WTC11 (cell line): ENCODE measurements around the gene ATP5PB. TPM values are rescaled to one million over a fixed set of nuclear protein-coding genes. Genes with fewer than 3 reads are reported as not detected.

Experiments used
- ATAC-seq: fragments of 200-7000 bp; cut with Tn5 transposase; 2 replicates; pipeline ENCODE4 v1.10.0; 2021; ENCODE audit warnings: mild to moderate bottlenecking, moderate library complexity
- CTCF ChIA-PET: fragments of 300-600 bp; sonication (Branson Sonifier 250); formaldehyde crosslinking; loops from one replicate; lab custom pipeline; 2021; ENCODE audit warnings: antibody characterized with exemption; lab: Charles Lee
- POLR2A ChIA-PET: fragments of 350-600 bp; sonication (Branson Sonifier 250); formaldehyde crosslinking; loops from one replicate; lab custom pipeline; 2021; ENCODE audit warnings: antibody characterized with exemption; lab: Charles Lee
- DNase-seq: peaks from one replicate; pipeline ENCODE4 v3.0.0; 2021; ENCODE audit warnings: low spot score
- H3K27ac Mint-ChIP-seq: 2 replicates; pipeline ENCODE4 v1.8.0; 2021; ENCODE audit warnings: mixed read lengths
- H3K27me3 Mint-ChIP-seq: 2 replicates; pipeline ENCODE4 v1.8.0; 2021; ENCODE audit warnings: low read depth, mild to moderate bottlenecking, moderate library complexity, mixed read lengths
- H3K36me3 Mint-ChIP-seq: 2 replicates; pipeline ENCODE4 v1.8.0; 2021; ENCODE audit warnings: mixed read lengths
- H3K4me1 Mint-ChIP-seq: 2 replicates; pipeline ENCODE4 v1.8.0; 2022; ENCODE audit warnings: mixed read lengths
- H3K4me3 Mint-ChIP-seq: 2 replicates; pipeline ENCODE4 v1.8.0; 2021; ENCODE audit warnings: mild to moderate bottlenecking, moderate library complexity, mixed read lengths
- H3K9me3 Mint-ChIP-seq: 2 replicates; pipeline ENCODE4 v1.8.0; 2021; ENCODE audit warnings: mixed read lengths
- ATF1 ChIP-seq: sonication (generic); formaldehyde crosslinking; IDR thresholded peaks from 2 replicates; pipeline ENCODE4 v1.8.1; 2023; ENCODE audit warnings: mild to moderate bottlenecking, moderate library complexity, missing genetic modification reagents
- CTCF ChIP-seq: fragments of 200-600 bp; IDR thresholded peaks from 2 replicates; pipeline ENCODE4 v1.8.0; 2022; ENCODE audit warnings: antibody characterized with exemption
- FOXP1 ChIP-seq: sonication (generic); formaldehyde crosslinking; IDR thresholded peaks from 2 replicates; pipeline ENCODE4 v1.8.0; 2022; ENCODE audit warnings: missing genetic modification reagents, mild to moderate bottlenecking, moderate library complexity, borderline replicate concordance
- GABPB1 ChIP-seq: sonication (generic); formaldehyde crosslinking; IDR thresholded peaks from 2 replicates; pipeline ENCODE4 v1.8.1; 2023; ENCODE audit warnings: mild to moderate bottlenecking, missing genetic modification reagents
- HMGA2 ChIP-seq: fragments of 250-450 bp; sonication (Bioruptor Pico); IDR thresholded peaks from 2 replicates; pipeline ENCODE4 v1.4.0; 2021; ENCODE audit warnings: mild to moderate bottlenecking, moderate library complexity
- JAZF1 ChIP-seq: fragments of 250-450 bp; sonication (Bioruptor Pico); IDR thresholded peaks from 2 replicates; pipeline ENCODE4 v1.9.0; 2021; ENCODE audit warnings: moderate library complexity, mild to moderate bottlenecking, inconsistent platforms
- MXD4 ChIP-seq: fragments of 250-450 bp; sonication (Bioruptor Pico); IDR thresholded peaks from 2 replicates; pipeline ENCODE4 v1.8.0; 2021; ENCODE audit warnings: mild to moderate bottlenecking, moderate library complexity, borderline replicate concordance
- NFYB ChIP-seq: sonication (generic); formaldehyde crosslinking; conservative IDR thresholded peaks from 2 replicates; pipeline ENCODE4 v1.8.0; 2022; ENCODE audit warnings: low read depth, missing genetic modification reagents
- SOX15 ChIP-seq: fragments of 250-450 bp; sonication (Bioruptor Pico); IDR thresholded peaks from 2 replicates; pipeline ENCODE4 v1.9.0; 2021; ENCODE audit warnings: mild to moderate bottlenecking
- TEAD1 ChIP-seq: sonication (generic); formaldehyde crosslinking; IDR thresholded peaks from 2 replicates; pipeline ENCODE4 v1.8.0; 2022; ENCODE audit warnings: mild to moderate bottlenecking, missing genetic modification reagents
- ZBTB21 ChIP-seq: sonication (generic); formaldehyde crosslinking; IDR thresholded peaks from 2 replicates; pipeline ENCODE4 v1.8.1; 2023; ENCODE audit warnings: mild to moderate bottlenecking, missing genetic modification reagents, borderline replicate concordance
- total RNA-seq: library from RNA; stranded (reverse); gene quantifications from 3 replicates; pipeline ENCODE4 v1.2.3, GENCODE V29; 2021
- TF ChIP-seq, protein P1 (sequence below): sonication (generic); formaldehyde crosslinking; IDR thresholded peaks from 2 replicates; pipeline ENCODE4 v1.8.1; 2022; ENCODE audit warnings: low read depth, missing genetic modification reagents, borderline replicate concordance
- TF ChIP-seq, protein P2 (sequence below): fragments of 250-450 bp; sonication (Bioruptor Pico); conservative IDR thresholded peaks from 2 replicates; pipeline ENCODE4 v1.9.0; 2021; ENCODE audit warnings: mild to moderate bottlenecking
- TF ChIP-seq, protein P3 (sequence below): fragments of 250-450 bp; sonication (Bioruptor Pico); IDR thresholded peaks from 2 replicates; pipeline ENCODE4 v1.9.0; 2021; ENCODE audit warnings: moderate library complexity, mild to moderate bottlenecking, inconsistent platforms, borderline replicate concordance

Gene ATP5PB
- total RNA-seq, 1 experiment from 2014 or later, result 284 TPM

GRCh38 chr1:111483876-111484275 is 34.6 kb downstream of the ATP5PB start:
- ChIA-PET POLR2A (no interaction called here), CTCF (no interaction called here)
- Mint-ChIP-seq H3K9me3 (no peaks in the 10 kb centered on the region), H3K4me1 (no peaks in the 10 kb centered on the region), H3K36me3 (no peaks in the 10 kb centered on the region), H3K27me3 (no peaks in the 10 kb centered on the region), H3K4me3 (no peak overlapping the region), H3K27ac (no peak overlapping the region)
- no peak for ATAC-seq
- no peak for TF ChIP-seq HMGA2 (CRISPR knock-in tag)
- TF ChIP-seq MXD4 (CRISPR knock-in tag), result no peak
- TF ChIP-seq ZBTB21 (CRISPR knock-in tag), result no peak
- TF ChIP-seq, protein P1, sequence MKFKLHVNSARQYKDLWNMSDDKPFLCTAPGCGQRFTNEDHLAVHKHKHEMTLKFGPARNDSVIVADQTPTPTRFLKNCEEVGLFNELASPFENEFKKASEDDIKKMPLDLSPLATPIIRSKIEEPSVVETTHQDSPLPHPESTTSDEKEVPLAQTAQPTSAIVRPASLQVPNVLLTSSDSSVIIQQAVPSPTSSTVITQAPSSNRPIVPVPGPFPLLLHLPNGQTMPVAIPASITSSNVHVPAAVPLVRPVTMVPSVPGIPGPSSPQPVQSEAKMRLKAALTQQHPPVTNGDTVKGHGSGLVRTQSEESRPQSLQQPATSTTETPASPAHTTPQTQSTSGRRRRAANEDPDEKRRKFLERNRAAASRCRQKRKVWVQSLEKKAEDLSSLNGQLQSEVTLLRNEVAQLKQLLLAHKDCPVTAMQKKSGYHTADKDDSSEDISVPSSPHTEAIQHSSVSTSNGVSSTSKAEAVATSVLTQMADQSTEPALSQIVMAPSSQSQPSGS (CRISPR knock-in tag), result no peak
- no peak for TF ChIP-seq CTCF
- TF ChIP-seq, protein P2, sequence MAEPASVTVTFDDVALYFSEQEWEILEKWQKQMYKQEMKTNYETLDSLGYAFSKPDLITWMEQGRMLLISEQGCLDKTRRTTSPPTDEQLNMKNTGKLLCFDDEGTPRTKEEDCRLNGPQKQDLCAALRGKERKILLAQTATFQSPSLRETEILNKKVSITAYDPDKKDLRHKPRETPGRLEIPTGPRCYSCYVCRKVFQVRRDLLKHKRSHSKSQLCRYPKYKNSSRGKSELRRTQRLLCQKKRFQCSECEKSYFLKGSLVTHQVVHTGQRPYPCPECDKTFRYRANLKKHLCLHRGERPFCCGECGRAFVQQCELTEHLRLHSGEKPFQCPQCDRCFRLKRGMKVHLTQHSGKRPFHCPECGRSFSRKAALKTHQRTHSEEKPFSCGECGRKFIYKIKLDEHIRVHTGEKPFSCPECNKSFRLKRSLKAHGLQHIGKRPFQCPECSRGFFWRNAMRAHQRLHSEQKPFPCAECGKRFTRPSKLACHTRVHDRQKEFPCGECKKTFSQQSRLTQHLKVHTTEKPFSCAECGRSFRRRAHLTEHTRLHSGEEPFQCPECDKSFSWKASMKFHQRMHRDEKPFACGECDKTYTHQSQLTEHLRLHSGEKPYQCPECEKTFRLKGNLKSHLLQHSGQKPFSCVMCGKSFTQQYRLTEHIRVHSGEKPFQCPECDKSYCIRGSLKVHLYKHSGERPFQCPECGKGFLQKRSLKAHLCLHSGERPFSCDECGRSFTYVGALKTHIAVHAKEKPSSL (CRISPR knock-in tag), result no peak
- TF ChIP-seq JAZF1 (CRISPR knock-in tag), result no peak
- TF ChIP-seq NFYB, result no peak
- no peak for DNase-seq

DNA sequence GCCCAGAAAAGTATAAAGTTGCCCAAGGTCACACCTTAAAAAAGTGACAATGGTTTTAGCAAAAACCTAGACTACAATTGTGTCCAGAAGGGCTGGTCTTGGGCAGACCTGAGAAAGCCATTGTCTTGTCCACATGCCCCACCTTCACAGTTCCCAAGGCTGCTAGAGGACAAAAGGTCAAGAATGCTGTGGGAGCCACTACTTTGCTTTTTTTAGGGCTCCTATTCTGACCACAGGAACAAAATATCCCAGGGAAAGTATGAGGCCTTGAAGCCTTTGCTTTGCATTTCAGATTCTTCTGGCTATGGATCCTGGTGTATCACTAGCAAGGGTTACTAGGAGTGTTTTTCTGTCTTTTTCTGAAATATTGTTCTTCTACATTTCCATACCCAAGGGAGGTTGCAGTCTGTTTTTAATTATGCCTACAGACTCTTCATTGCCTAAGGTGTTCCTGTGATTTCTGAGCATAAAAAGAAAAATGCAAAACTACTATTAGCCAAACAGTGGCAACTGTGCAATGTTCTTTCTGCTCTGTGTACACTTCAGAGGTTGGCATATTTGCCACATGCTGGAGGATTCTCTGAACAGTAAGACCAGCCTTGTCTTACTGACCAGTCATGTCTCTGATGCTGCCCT is 35.2 kb downstream of the ATP5PB start:
- ChIA-PET POLR2A (no interaction called here), CTCF (interaction anchor here (1.7 kb wide), 1 partner anchor 24 kb away, joined by 12 read pairs; no protein-coding TSS in a partner anchor)
- no peaks in the 10 kb centered on the region for H3K36me3 Mint-ChIP-seq
- no peak for DNase-seq
- ATAC-seq, result no peak
- no peaks in the 10 kb centered on the region for H3K27me3 Mint-ChIP-seq
- H3K27ac Mint-ChIP-seq, result no peak overlapping the region
- H3K9me3 Mint-ChIP-seq, result no peaks in the 10 kb centered on the region
- no peak for TF ChIP-seq GABPB1 (CRISPR knock-in tag)
- TF ChIP-seq, protein P1 (CRISPR knock-in tag), result no peak
- H3K4me1 Mint-ChIP-seq, result no peaks in the 10 kb centered on the region
- no peak overlapping the region for H3K4me3 Mint-ChIP-seq

DNA sequence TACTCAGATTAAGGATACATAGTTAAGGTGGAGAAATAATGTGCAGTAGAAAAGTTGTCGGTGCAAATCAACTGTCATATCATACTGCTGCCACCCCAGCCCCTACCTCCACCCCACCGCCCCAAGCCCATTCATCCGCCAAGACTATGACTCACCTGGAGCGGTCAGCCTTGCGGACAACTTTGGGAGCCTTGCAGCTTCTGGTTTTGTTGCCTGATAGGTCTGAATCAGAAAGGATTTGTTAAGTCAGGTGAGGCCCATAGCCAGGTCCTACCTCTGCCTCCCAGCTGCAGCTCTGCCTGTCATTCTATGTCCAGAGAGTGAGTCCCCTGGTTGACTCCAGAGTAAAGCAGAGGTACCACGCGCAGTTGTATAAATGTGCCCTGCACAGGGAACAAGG is 37.2 kb downstream of the ATP5PB start:
- Mint-ChIP-seq H3K27ac (no peak overlapping the region), H3K9me3 (no peaks in the 10 kb centered on the region), H3K4me3 (no peak overlapping the region), H3K4me1 (no peaks in the 10 kb centered on the region), H3K36me3 (no peaks in the 10 kb centered on the region), H3K27me3 (no peaks in the 10 kb centered on the region)
- ChIA-PET POLR2A (no interaction called here), CTCF (interaction anchor here (0.8 kb wide), 1 partner anchor 21 kb away, joined by 3 read pairs; no protein-coding TSS in a partner anchor)
- DNase-seq (no peak), ATAC-seq (no peak)
- TF ChIP-seq SOX15 (CRISPR knock-in tag) (no peak), ATF1 (no peak), HMGA2 (CRISPR knock-in tag) (no peak), FOXP1 (no peak), TEAD1 (CRISPR knock-in tag) (no peak)
- TF ChIP-seq, protein P3, sequence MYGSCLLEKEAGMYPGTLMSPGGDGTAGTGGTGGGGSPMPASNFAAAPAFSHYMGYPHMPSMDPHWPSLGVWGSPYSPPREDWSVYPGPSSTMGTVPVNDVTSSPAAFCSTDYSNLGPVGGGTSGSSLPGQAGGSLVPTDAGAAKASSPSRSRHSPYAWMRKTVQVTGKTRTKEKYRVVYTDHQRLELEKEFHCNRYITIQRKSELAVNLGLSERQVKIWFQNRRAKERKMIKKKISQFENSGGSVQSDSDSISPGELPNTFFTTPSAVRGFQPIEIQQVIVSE (CRISPR knock-in tag), result no peak
